Measurements from ENCODE around the gene UVSSA. TPM values are rescaled to one million over a fixed set of nuclear protein-coding genes. Genes with fewer than 3 reads are reported as not detected.

Gene UVSSA
- total and polyA plus RNA-seq, 2 donors (not counting 1 experiment from before 2014, with no cell fraction given) = 34.6 to 40.5 TPM

GRCh38 chr4:1403591-1404572 lies 56.9 kb downstream of the UVSSA start:
- WGBS (ENCODE audit: insufficient coverage) = 14% methylated on average over 84 of the region's 107 CpGs
- POLR2A ChIA-PET = no interaction called here
- peaks cover 0 to 77% (median 0%) of the 10 kb centered on the region in 3 donors for H3K9me3 ChIP-seq (ENCODE audit: control extremely low read depth in 1 of 3, control insufficient read depth in 2 of 3, insufficient read depth in 1 of 3, low read length in 2 of 3)
- H3K36me3 ChIP-seq (replicated peaks in 1 of 2; ENCODE audit: control extremely low read depth in 1 of 2, control insufficient read depth in 1 of 2, extremely low read depth in 1 of 2, insufficient read depth in 2 of 2, low read length in 1 of 2) = no peaks in the 10 kb centered on the region
- peaks cover 16 to 41% of the 10 kb centered on the region in 2 donors for H3K4me1 ChIP-seq (ENCODE audit: control insufficient read depth in 2 of 2, insufficient read depth in 2 of 2, low read length in 2 of 2)
- H3K9ac ChIP-seq (ENCODE audit: low read length) = peak overlapping the region; percentile 26
- peaks cover 0 to 69% (median 34%) of the 10 kb centered on the region in 4 experiments for H3K27me3 ChIP-seq (replicated peaks in 1 of 4; ENCODE audit: control extremely low read depth in 1 of 4, control insufficient read depth in 3 of 4, insufficient read depth in 4 of 4, low read length in 3 of 4)
- no peak overlapping the region for H2AFZ ChIP-seq (ENCODE audit: insufficient read depth, low read depth, low read length, poor library complexity, severe bottlenecking)
- ATAC-seq (ENCODE audit: low read depth) (no peak), DNase-seq (no peak)
- Mint-ChIP-seq H3K9me3 (ENCODE audit: insufficient read depth) (no peaks in the 10 kb centered on the region), H3K27me3 (peaks cover 24% of the 10 kb centered on the region), H3K4me3 (peak overlapping the region; percentile 26), H3K27ac (no peak overlapping the region), H3K4me1 (peaks cover 7% of the 10 kb centered on the region)
- H3K4me2 ChIP-seq (replicated peaks; ENCODE audit: low read depth, low read length, poor library complexity, severe bottlenecking) = peak overlapping the region; percentile 56
- no peak overlapping the region for H3K4me3 ChIP-seq (ENCODE audit: control extremely low read depth in 1 of 5, extremely low read depth in 1 of 5, insufficient read depth in 1 of 5, low read depth in 2 of 5, low read length in 4 of 5)
- H4K20me1 ChIP-seq (ENCODE audit: control insufficient read depth, insufficient read depth, low read length, poor library complexity, severe bottlenecking) = no peaks in the 10 kb centered on the region
- no peak overlapping the region for H3K27ac ChIP-seq (ENCODE audit: low read length in 2 of 2)
- no peaks in the 10 kb centered on the region for H3K79me2 ChIP-seq (ENCODE audit: control insufficient read depth, insufficient read depth, low read length)
- CTCF ChIA-PET = no interaction called here
- intact Hi-C loops (cut with micrococcal nuclease) = no loop called here
- TF ChIP-seq EZH2 (IDR thresholded peaks at IDR 0.05; ENCODE audit: borderline replicate concordance, insufficient read depth, low read depth, low read length, poor library complexity, severe bottlenecking) = no peak
- TF ChIP-seq, protein P1, sequence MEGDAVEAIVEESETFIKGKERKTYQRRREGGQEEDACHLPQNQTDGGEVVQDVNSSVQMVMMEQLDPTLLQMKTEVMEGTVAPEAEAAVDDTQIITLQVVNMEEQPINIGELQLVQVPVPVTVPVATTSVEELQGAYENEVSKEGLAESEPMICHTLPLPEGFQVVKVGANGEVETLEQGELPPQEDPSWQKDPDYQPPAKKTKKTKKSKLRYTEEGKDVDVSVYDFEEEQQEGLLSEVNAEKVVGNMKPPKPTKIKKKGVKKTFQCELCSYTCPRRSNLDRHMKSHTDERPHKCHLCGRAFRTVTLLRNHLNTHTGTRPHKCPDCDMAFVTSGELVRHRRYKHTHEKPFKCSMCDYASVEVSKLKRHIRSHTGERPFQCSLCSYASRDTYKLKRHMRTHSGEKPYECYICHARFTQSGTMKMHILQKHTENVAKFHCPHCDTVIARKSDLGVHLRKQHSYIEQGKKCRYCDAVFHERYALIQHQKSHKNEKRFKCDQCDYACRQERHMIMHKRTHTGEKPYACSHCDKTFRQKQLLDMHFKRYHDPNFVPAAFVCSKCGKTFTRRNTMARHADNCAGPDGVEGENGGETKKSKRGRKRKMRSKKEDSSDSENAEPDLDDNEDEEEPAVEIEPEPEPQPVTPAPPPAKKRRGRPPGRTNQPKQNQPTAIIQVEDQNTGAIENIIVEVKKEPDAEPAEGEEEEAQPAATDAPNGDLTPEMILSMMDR (IDR thresholded peaks at IDR 0.05) = no peak

All from B cell (primary cell).